ENCODE measurements around the gene KCNA1. TPM values are rescaled to one million over a fixed set of nuclear protein-coding genes. Genes with fewer than 3 reads are reported as not detected.

The KCNA1 gene
- not detected for total RNA-seq (2021; fragmentation: NEBNext Ultra II Directional; extraction: Animal tissue kit (Norgen Biotek cat#: 25700))
- long read RNA-seq, result 0 reads

GRCh38 chr12:4909734-4910501 is at the start of gene KCNA1:
Gene KCNA1 (plus strand): TSS chr12:4909905. CDS start chr12:4911379, 1,474 bp downstream.
- H3K36me3 Mint-ChIP-seq (ENCODE audit: low read depth), result peaks cover 4% of the 10 kb centered on the region; the same call in 1 of the 2 replicates
- no peak within 1 kb of the TSS for H3K27ac Mint-ChIP-seq
- no peaks in the 10 kb centered on the region for H3K4me1 Mint-ChIP-seq (ENCODE audit: low read depth)
- TF ChIP-seq, protein P1, sequence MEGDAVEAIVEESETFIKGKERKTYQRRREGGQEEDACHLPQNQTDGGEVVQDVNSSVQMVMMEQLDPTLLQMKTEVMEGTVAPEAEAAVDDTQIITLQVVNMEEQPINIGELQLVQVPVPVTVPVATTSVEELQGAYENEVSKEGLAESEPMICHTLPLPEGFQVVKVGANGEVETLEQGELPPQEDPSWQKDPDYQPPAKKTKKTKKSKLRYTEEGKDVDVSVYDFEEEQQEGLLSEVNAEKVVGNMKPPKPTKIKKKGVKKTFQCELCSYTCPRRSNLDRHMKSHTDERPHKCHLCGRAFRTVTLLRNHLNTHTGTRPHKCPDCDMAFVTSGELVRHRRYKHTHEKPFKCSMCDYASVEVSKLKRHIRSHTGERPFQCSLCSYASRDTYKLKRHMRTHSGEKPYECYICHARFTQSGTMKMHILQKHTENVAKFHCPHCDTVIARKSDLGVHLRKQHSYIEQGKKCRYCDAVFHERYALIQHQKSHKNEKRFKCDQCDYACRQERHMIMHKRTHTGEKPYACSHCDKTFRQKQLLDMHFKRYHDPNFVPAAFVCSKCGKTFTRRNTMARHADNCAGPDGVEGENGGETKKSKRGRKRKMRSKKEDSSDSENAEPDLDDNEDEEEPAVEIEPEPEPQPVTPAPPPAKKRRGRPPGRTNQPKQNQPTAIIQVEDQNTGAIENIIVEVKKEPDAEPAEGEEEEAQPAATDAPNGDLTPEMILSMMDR (IDR thresholded peaks at IDR 0.05), result no peak
- H3K4me3 Mint-ChIP-seq, result peak within 1 kb of the TSS; percentile 74
- H3K9me3 Mint-ChIP-seq, result peaks cover 11% of the 10 kb centered on the region
- no peak for DNase-seq
- peaks cover 37% of the 10 kb centered on the region for H3K27me3 Mint-ChIP-seq (ENCODE audit: insufficient read depth)

DNA sequence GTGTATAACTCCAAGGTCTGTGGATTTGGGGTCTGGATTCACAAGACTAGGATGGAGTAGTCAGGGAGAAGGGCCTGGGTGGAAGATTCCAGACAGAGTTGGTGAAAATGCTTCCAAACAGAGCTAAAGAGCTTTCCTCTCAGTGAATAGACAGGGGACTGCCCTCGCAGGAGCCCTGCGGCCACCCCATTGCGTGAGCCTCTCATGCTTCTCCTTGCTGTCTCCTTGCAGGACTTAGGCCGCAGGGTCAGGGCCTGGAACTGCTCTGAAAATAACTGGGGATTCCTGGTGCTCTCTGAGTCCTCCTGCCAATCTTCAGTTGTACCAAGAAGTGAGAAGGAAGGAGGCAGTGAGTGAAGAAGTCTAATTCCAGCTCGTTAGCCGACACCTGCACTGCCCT is 49.0 kb upstream of the KCNA1 start:
- no peak for DNase-seq
- TF ChIP-seq, protein P1 (IDR thresholded peaks at IDR 0.05), result no peak
- Mint-ChIP-seq H3K4me3 (no peak overlapping the region), H3K4me1 (ENCODE audit: low read depth) (peaks cover 9% of the 10 kb centered on the region), H3K27me3 (ENCODE audit: insufficient read depth) (peaks cover 39% of the 10 kb centered on the region), H3K27ac (no peak overlapping the region), H3K36me3 (ENCODE audit: low read depth) (no peaks in the 10 kb centered on the region), H3K9me3 (no peaks in the 10 kb centered on the region)

- Mint-ChIP-seq H3K27me3 (ENCODE audit: insufficient read depth) (peaks cover 42% of the 10 kb centered on the region), H3K4me1 (ENCODE audit: low read depth) (peaks cover 5% of the 10 kb centered on the region), H3K4me3 (no peak overlapping the region), H3K9me3 (no peaks in the 10 kb centered on the region), H3K36me3 (ENCODE audit: low read depth) (no peaks in the 10 kb centered on the region), H3K27ac (no peak overlapping the region)
- DNase-seq, result no peak
- TF ChIP-seq, protein P1 (IDR thresholded peaks at IDR 0.05), result no peak
Observed at GRCh38 chr12:4862809-4863208, 46.9 kb upstream of the KCNA1 start.

GRCh38 chr12:4864575-4864974 is 45.1 kb upstream of the KCNA1 start:
- TF ChIP-seq, protein P1 (IDR thresholded peaks at IDR 0.05), result no peak
- Mint-ChIP-seq H3K36me3 (ENCODE audit: low read depth) (no peaks in the 10 kb centered on the region), H3K27ac (no peak overlapping the region), H3K27me3 (ENCODE audit: insufficient read depth) (peaks cover 32% of the 10 kb centered on the region), H3K9me3 (no peaks in the 10 kb centered on the region), H3K4me1 (ENCODE audit: low read depth) (no peaks in the 10 kb centered on the region), H3K4me3 (no peak overlapping the region)
- DNase-seq, result no peak

- peaks cover 28% of the 10 kb centered on the region for H3K27me3 Mint-ChIP-seq (ENCODE audit: insufficient read depth)
- H3K4me1 Mint-ChIP-seq (ENCODE audit: low read depth), result no peaks in the 10 kb centered on the region
- no peak overlapping the region for H3K4me3 Mint-ChIP-seq
- H3K27ac Mint-ChIP-seq, result no peak overlapping the region
- DNase-seq, result no peak
- H3K36me3 Mint-ChIP-seq (ENCODE audit: low read depth), result no peaks in the 10 kb centered on the region
- TF ChIP-seq, protein P1 (IDR thresholded peaks at IDR 0.05), result no peak
- H3K9me3 Mint-ChIP-seq, result no peaks in the 10 kb centered on the region
Observed at GRCh38 chr12:4865246-4865645, 44.5 kb upstream of the KCNA1 start.

All from HFFc6 (cell line).